Measurements from ENCODE around the gene HHAT.

GRCh38 chr1:210397681-210398080, 69.0 kb downstream of the HHAT start:
- TF ChIP-seq, protein P1, sequence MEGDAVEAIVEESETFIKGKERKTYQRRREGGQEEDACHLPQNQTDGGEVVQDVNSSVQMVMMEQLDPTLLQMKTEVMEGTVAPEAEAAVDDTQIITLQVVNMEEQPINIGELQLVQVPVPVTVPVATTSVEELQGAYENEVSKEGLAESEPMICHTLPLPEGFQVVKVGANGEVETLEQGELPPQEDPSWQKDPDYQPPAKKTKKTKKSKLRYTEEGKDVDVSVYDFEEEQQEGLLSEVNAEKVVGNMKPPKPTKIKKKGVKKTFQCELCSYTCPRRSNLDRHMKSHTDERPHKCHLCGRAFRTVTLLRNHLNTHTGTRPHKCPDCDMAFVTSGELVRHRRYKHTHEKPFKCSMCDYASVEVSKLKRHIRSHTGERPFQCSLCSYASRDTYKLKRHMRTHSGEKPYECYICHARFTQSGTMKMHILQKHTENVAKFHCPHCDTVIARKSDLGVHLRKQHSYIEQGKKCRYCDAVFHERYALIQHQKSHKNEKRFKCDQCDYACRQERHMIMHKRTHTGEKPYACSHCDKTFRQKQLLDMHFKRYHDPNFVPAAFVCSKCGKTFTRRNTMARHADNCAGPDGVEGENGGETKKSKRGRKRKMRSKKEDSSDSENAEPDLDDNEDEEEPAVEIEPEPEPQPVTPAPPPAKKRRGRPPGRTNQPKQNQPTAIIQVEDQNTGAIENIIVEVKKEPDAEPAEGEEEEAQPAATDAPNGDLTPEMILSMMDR (conservative IDR thresholded peaks at IDR 0.05; ENCODE audit: low read length) = no peak
- no peak for TF ChIP-seq EZH2phosphoT487 (IDR thresholded peaks at IDR 0.05; ENCODE audit: borderline replicate concordance, low read depth, low read length)
